GM10847 (cell line): ENCODE data around the gene LEMD1.

Experiments used
- POLR2A ChIP-seq: IDR thresholded peaks from 2 replicates; pipeline ENCODE4 v1.6.1; 2011; ENCODE audit not compliant: insufficient read length; ENCODE audit errors: extremely low read depth

Gene LEMD1

DNA sequence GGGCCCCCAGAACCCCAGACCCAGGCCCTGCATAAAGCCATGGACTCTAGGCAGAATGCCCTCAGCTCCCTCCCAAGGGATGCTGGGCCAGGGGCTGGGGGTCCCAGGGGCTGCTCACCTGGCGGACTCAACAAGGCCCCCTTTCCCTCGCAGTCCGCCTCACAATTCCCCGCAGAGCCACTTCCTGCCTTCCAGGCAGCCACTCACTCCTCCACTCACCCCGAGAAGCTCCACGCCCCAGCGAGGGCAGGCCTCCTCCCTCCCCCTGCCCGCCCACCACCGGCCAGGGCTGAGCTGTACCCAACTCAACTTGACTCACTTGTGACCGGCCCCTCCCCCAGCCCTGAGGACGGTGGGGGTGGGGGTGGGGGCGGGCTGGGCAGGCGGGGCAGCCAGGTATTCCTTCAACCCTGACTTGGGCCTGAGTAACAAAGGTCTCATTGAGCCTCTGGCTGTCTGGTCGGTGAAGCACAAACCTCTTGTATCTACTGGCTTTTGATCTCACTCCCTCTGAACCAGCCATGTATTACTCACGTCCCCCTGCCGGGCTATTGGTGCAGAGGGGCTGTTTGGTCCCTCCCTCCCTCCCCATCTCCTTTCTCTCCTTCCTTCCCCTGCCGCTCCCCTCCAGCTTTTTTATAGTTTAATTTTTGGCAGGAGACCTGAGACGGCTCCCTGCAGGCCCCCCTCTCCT is 28.0 kb upstream of the LEMD1 start:
- no peak for TF ChIP-seq POLR2A

DNA sequence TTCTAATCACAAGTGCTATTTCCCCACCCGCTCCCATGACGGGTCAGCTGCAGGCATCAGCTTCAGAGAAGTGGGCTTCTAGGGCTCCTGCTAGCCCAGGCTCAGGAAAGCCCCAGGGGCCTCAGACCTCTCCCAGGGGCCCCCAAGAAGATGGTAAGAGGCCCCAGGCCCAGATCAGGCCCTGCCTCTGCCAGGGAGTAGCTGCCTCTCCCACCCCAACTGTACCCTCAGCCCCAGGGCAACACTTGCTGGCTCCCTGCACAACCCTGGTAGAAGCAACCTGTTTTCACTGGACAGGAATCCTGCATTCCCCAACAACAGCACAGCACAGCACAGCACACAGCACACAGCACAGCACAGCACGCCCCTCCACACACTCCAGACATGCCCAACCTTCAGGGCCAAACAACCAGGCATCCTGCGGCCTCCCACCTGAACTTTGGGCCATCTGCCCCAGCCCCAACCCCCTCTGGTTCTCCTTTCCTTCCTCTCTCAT is 27.4 kb upstream of the LEMD1 start:
- TF ChIP-seq POLR2A = no peak

DNA sequence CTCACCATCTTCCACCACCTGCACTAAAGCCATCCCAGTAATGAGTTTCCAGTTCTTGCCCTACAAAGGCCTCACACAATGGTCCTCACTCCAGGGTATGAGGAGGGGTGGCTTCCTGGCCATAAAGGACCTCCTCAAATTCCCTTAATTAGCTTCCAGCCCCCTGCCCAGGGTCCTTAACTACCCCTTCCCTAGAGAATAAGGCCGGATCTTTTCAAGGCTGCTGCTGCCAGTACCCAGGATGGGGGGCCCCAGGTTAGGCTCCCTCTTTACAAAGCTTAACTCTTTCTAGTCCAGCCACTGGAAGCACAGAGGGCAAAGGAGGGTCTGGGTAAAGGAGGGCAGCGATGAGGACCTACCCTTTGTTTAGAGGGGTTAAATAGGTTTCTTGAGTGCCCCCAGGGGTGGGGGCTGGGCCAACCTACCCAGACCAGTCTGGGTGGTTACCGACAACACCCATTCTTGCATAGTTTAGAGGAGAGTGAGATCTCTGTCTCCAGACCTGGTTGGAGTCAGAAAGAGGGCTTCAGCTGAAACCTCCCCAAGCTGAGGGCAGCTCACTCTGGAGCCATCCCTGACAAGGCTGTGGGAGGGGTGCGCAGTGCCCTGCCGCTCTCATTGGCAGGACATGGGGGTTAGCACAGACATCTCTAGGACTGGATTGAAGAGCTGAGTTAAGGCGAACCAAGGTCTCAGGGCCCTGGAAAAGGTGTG is 26.8 kb upstream of the LEMD1 start:
- TF ChIP-seq POLR2A = no peak

DNA sequence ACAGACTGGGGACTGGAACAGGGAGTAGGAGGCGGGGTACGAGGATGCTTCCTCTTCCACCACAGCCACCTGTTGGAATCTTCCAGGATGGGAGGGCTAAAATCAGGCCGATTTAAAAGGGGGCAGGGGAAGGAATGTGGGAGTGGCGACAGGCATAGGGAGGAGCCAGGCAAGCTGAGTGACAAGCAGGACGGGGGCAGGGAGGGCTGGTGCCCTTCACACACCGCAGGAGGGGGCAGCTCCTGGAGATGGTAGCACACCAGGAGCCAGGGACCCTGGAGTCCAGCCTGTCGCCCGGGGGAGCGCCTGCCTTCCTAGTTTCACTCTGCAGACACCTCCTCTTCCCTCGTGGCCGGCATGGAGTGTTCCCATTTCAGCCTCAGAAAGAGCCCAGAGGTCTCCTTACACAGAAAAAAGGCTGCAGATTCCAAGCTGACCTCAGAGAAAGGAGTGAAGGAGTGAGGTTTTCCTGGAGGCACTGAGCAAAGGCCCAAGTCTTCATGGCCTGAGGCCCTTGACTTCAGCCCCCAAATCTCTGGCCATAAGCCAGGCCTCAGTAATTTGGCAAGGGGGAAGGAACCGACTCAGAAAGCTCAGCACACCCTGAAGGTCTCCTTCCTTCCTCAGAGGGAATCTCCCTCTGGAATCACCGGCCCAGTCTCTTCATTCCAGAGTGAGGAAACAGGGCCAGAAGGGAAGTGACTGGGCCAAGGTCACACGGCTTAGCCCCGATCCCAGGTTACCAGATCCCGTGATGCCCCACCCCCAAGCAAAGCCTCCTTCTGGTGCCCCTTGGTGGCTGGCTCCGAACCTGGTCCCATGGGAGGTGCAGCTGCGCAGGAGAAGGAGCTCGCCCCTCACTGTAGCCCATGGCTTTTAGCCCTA is 25.8 kb upstream of the LEMD1 start:
- no peak for TF ChIP-seq POLR2A

DNA sequence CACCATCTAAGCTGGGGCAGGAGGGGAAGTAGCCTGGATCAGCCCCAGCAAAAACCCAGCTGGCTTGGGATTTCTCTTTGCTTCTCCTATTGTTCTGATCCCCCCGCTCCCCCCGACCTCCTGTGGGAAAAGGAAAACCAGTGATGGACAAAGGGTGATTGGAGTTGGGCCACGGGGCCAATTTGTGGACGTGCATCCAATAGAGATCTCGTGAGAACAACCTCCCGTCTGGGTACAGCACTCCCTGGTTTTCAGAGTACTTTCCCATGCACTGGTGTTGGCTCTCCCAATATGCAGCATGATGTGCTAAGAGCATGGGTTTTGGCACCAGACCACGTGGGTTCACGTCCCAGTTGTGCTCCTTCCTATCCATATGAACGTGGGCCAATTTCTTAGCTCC is 25.0 kb upstream of the LEMD1 start:
- TF ChIP-seq POLR2A = no peak

DNA sequence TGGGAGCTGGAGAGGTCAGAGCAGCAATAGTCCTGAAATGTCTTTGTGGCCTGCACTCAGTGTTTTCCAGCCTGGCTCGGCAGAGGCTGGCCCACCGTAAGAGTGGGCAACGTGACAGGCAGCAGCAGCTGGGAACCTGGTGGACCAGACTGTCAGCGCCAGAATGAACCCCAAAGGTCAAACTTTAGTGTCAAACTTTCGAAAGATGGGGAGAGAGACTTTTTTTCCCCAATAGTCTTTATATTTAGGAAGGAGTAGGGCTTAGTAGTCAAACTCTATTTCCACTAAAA is 23.7 kb upstream of the LEMD1 start:
- TF ChIP-seq POLR2A = no peak

DNA sequence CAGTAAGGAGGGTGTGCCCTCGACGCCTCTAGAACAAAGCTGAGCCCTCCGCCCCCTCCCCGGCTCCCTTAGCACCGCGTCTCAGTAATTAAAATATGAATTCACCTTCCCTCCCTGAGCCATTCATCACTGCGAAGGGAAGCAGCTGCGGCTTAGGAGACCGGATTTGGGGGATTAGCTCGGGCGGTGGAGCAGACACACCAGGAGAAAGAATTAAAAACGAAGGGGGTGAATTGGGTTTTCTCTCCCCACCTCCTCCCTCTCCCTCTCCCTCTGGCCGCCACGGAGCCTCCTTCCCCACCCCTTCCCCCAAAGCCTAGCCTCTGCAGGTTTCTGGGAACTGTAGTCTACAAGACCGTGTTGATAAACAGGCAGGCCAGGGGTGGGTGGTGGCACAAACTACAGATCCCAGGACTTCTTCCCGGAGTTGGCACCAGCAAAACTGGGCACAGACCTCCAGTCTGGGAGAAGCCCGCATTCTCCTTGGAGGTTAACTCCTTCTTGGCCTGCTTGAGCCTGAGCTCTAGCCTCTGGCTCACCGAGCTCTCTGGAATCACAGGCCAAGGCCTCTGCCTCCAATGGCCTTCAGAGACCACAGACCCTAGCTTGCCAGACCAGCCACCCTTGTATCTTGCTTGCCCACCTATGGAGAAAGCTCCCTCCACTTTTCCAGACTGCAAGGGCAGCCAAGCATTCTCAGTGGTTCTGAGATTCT is 23.2 kb upstream of the LEMD1 start:
- no peak for TF ChIP-seq POLR2A

DNA sequence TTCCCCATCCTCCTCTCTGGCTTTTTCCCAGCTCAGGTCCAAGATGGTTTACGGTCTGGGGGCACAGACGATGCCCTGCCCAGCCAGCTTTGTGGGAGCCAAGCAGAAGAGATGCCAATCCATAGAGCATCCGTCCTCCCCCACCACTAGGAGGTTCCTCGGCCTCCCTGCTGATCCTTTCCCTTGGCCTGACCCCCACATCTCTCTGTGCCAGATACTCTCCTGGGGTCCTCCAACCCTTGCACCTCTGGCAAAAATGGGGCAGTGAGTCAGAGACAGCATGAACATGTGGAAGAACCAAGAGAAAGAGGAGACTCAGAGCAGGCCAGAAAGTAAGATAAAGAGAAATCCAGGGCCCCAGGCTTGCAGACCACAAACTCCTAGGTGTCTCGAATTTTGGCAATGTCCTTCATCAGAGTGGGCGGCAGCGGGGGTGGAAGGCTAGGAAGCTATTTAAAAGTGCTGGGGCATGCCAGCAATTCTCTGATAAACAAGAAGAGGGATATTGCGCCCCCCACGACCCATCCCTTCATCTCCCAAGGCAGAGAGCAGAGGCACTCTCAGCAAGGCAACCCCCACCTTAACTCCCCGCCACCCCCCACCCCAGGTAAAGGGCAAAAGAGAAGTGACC is 22.6 kb upstream of the LEMD1 start:
- TF ChIP-seq POLR2A = no peak

DNA sequence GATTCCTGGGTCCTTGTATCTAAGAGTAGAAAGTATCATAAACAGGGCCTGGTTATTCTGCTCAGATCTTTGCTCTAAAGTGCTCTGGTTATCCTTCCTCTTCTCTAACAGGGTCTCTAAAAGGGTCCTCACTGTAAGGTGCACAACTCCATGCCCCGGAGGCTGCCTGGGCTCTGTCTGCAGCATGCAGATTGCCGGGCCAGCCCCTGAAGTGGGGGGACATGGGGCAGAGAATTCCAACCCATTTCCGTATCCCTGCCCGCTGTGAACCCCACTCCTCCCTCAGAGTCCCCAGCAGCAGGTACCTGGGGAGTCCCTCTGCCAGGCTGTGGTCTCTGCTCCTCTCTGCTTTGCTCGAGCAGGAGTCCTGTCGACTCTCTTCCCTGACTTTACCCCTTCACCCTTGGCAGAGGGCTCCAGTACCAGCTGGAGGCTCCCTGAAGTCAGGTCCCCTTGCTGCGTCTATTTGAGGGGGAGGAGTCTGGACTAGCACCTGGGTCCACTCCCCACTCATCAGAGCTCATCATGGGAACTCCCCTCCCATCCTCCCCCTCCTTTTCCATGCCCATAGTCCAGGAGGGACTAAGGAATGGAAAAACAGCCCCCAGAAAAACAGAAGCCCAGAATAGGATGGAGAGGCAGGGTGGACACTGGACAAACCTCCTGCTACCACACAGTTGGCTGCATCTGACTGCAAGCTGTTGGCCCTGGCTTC is 21.9 kb upstream of the LEMD1 start:
- TF ChIP-seq POLR2A = no peak

DNA sequence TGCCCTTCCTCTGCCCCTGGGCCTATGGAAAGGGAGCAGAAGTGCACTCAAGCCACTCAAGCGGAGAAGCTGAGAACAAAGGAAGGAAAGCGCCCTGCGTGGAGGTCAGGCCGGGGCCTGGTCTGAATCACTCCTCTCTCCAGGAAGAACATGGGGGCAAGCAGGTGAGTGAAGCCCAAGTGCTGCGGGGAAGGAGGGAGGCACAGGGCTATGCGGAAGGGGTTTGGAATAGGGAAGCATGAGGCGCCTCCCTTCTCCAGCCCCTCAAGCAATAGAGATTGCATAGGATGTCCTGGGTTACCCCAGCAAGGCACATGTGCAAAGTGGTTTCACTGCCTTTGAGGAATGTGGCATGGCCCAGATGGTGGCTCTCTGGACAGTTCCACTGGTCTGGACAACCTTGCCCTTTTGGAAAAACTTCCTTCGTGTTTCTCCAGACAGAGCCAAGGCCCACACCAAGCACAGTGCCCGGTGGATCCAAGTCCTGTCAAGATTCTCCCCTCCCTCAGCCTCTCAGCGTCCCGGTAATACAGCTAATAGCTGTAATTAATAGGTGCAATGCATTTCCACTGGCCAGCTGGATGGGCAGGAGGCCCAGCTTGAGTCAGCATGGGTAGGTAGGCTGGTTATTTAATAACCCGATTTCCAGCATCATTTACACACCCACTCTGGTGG is 20.3 kb upstream of the LEMD1 start:
- TF ChIP-seq POLR2A = no peak

DNA sequence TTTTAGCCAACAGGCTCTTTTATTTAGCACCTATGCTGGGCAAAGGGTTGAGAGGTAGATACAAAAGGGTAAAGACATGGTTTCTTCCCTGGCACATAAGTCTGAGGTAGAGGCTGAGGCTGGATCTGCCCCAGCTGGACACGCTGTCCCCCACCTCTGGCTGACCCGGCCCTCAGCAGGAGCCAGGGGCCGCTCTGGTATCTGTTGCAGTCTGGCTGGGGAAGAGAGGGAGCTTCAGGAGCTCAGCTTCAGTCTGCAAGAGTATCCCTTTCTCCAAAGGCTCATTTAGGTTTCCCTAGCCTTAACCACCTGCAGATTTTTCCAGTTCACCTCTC is 19.8 kb upstream of the LEMD1 start:
- TF ChIP-seq POLR2A = no peak

DNA sequence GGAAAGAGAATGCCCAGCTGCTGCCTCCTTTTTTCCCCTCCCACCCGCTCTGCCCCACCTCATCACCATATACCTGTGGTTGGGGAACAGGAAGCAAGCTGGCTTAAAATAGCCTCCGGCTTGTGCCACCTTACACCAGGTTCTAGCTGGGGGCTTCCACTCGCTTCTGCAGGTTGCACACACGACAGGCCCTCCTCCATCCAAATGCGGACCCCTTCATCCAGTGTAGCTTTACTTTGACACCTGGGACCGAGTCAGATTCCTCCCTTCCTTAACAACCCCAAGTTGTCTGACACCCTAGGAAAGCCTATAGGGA is 19.4 kb upstream of the LEMD1 start:
- no peak for TF ChIP-seq POLR2A

DNA sequence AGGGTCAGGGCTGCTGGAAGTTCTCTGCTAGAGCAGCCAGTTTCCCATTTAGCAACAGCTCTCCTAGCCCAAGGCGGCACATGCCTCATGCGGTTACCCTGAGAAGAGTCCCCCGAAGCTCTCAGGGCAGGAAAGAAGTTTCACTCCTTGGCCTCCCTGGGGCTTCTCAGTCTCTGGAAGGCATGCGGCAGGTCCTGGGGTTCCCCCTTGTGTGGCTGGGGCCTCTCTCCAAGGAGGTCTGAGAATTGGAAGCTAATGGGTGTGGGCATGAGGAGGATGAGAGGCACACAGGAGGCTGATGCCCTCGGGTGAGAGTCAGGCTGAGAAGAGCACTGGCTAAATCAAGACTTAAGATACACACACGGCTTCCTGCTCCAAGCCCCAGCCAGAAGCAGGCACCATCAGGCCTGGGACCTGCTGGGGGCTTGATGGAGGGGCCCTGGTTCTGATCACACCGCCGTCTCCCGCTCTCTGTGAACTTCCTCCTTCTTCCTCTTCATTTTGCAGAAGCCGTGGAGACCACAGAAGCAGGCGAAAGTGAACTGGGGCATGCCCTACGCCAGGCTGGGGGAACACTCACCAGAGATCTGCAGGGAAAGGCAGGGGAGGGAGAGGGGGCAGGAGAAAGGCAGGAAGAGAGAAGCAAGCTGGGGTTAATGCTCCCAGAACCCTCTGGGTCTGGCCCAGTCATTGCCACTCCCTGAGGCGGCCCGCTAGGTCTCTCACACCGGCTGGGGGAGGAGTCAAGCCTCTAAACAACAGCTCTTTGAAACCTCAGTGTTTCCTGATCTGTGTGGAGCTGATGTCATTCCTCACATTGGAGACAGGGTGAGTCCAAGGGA is 18.8 kb upstream of the LEMD1 start:
- TF ChIP-seq POLR2A = no peak
